Measurements from ENCODE around the gene ZNF593OS.

DNA sequence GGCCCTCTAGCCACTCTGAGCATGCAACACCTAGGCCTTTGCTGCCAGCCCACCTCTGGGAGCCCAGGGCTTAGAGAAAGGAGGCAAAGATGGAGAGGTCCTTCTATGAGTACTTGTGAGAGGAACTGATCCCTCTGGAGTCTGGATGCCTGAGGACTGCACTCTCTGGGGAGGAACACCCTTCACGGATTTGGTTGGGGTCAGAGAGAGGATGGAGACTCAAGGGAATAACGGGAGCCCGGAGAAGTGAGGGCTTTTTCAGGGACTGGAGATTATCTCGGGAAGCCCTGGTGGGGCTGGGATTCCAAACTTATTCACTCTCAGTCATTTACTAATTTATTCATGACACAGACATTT lies 2.5 kb downstream of the ZNF593OS start:
- TF ChIP-seq, protein P1, sequence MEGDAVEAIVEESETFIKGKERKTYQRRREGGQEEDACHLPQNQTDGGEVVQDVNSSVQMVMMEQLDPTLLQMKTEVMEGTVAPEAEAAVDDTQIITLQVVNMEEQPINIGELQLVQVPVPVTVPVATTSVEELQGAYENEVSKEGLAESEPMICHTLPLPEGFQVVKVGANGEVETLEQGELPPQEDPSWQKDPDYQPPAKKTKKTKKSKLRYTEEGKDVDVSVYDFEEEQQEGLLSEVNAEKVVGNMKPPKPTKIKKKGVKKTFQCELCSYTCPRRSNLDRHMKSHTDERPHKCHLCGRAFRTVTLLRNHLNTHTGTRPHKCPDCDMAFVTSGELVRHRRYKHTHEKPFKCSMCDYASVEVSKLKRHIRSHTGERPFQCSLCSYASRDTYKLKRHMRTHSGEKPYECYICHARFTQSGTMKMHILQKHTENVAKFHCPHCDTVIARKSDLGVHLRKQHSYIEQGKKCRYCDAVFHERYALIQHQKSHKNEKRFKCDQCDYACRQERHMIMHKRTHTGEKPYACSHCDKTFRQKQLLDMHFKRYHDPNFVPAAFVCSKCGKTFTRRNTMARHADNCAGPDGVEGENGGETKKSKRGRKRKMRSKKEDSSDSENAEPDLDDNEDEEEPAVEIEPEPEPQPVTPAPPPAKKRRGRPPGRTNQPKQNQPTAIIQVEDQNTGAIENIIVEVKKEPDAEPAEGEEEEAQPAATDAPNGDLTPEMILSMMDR (IDR thresholded peaks at IDR 0.05 in 2 of 3, conservative IDR thresholded peaks at IDR 0.05 in 1 of 3; ENCODE audit: borderline replicate concordance in 1 of 3, insufficient read depth in 1 of 3, low read depth in 2 of 3, low read length in 2 of 3) = no peak
- no peak for TF ChIP-seq EZH2phosphoT487 (IDR thresholded peaks at IDR 0.05; ENCODE audit: borderline replicate concordance)
- TF ChIP-seq, protein P2, sequence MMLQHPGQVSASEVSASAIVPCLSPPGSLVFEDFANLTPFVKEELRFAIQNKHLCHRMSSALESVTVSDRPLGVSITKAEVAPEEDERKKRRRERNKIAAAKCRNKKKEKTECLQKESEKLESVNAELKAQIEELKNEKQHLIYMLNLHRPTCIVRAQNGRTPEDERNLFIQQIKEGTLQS (IDR thresholded peaks at IDR 0.05) = no peak
- no peak for TF ChIP-seq TCF7L2 (IDR thresholded peaks at IDR 0.05; ENCODE audit: borderline replicate concordance, extremely low read depth, insufficient read depth, insufficient read length)
- no peak for TF ChIP-seq POLR2A (IDR thresholded peaks at IDR 0.05; ENCODE audit: borderline replicate concordance, extremely low read depth, insufficient read depth, insufficient read length)
- no peak for TF ChIP-seq EZH2 (IDR thresholded peaks at IDR 0.05)
- no peak for TF ChIP-seq SIN3A (IDR thresholded peaks at IDR 0.05; ENCODE audit: low read depth)
- no peak for TF ChIP-seq RAD21 (IDR thresholded peaks at IDR 0.05; ENCODE audit: low read depth)
- TF ChIP-seq FOSL1 (IDR thresholded peaks at IDR 0.05; ENCODE audit: low read depth) = no peak
- no peak for TF ChIP-seq ZNF274 (IDR thresholded peaks at IDR 0.05; ENCODE audit: low read depth, low read length)
